Nephron (organoid): Measurements from ENCODE around the gene ZDHHC3.

Source experiments
- H3K27ac Mint-ChIP-seq, 3 experiments: 2 replicates each; pipeline ENCODE4 v1.8.0; 2020; ENCODE audit warnings: mixed read lengths in 3 of 3, mild to moderate bottlenecking in 2 of 3, moderate library complexity in 1 of 3
- H3K27me3 Mint-ChIP-seq: 2 replicates; pipeline ENCODE4 v1.8.0; 2021; ENCODE audit warnings: low read depth, mild to moderate bottlenecking, moderate library complexity, mixed read lengths
- H3K36me3 Mint-ChIP-seq: 2 replicates; pipeline ENCODE4 v1.8.0; 2020; ENCODE audit warnings: low read depth, mixed read lengths
- H3K4me1 Mint-ChIP-seq: 2 replicates; pipeline ENCODE4 v1.8.0; 2020; ENCODE audit warnings: mixed read lengths
- H3K4me3 Mint-ChIP-seq, 3 experiments: 2 replicates each; pipeline ENCODE4 v1.8.0; 2020; ENCODE audit warnings: mild to moderate bottlenecking in 3 of 3, mixed read lengths in 3 of 3, moderate library complexity in 2 of 3
- H3K9me3 Mint-ChIP-seq: 2 replicates; pipeline ENCODE4 v1.8.0; 2020; ENCODE audit warnings: mixed read lengths
- TF ChIP-seq, protein P1 (sequence below), 3 experiments: fragments of 200-600 bp; sonication (generic); IDR thresholded peaks; one replicate each; pipeline ENCODE4 v1.5.0; 2021; ENCODE audit warnings: antibody characterized with exemption in 3 of 3; ENCODE audit not compliant: unreplicated experiment in 3 of 3

The ZDHHC3 gene

DNA sequence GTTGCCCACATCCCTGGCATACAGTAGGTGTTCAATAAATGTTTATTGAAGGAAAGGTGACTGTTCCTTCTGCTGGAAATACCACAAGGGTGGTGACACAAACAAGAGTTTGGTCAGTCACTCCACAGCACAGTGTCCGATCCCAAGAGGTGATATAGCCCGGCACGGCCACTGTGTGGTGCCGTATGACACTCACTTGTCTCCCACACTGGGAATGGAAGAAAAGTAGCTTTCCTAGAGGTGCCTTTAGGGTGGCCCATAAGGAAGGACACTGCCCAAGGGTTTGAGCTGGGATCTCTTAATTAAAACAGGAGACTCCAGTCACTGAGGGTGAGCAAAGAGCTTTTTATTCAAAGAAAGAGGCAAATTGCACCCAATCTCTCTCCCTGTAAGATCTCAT lies 61.0 kb downstream of the ZDHHC3 start:
- TF ChIP-seq, protein P1, sequence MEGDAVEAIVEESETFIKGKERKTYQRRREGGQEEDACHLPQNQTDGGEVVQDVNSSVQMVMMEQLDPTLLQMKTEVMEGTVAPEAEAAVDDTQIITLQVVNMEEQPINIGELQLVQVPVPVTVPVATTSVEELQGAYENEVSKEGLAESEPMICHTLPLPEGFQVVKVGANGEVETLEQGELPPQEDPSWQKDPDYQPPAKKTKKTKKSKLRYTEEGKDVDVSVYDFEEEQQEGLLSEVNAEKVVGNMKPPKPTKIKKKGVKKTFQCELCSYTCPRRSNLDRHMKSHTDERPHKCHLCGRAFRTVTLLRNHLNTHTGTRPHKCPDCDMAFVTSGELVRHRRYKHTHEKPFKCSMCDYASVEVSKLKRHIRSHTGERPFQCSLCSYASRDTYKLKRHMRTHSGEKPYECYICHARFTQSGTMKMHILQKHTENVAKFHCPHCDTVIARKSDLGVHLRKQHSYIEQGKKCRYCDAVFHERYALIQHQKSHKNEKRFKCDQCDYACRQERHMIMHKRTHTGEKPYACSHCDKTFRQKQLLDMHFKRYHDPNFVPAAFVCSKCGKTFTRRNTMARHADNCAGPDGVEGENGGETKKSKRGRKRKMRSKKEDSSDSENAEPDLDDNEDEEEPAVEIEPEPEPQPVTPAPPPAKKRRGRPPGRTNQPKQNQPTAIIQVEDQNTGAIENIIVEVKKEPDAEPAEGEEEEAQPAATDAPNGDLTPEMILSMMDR (IDR thresholded peaks at IDR 0.05; ENCODE audit: unreplicated experiment in 3 of 3): peak in 2 of 3 experiments; percentile 16 to 22
- Mint-ChIP-seq H3K27ac (no peak overlapping the region), H3K4me1 (no peaks in the 10 kb centered on the region), H3K27me3 (no peaks in the 10 kb centered on the region), H3K9me3 (no peaks in the 10 kb centered on the region), H3K4me3 (no peak overlapping the region), H3K36me3 (peaks cover 9% of the 10 kb centered on the region)

DNA sequence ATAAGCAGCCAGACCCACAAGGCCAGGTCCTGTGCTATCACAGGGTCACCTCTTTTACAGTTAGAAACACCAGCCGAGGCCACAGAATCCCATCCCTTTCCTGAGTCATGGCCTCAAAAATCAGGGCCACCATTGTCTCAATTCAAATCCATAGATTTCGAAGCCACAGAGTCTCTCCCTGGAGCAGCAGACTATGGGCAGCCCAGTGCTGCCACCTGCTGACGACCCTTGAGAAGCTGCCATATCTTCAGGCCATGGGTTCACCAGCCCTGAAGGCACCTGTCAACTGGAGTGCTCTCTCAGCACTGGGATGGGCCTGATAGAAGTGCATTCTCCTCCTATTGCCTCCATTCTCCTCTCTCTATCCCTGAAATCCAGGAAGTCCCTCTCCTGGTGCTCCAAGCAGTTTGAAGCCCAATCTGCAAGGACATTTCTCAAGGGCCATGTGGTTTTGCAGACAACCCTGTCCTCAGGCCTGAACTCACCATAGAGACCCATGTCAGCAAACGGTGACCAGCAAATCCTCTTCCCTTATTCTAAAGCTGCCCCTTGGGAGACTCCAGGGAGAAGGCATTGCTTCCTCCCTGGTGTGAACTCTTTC lies 62.0 kb downstream of the ZDHHC3 start:
- Mint-ChIP-seq H3K4me3 (no peak overlapping the region), H3K36me3 (peaks cover 5% of the 10 kb centered on the region), H3K9me3 (no peaks in the 10 kb centered on the region), H3K27me3 (no peaks in the 10 kb centered on the region), H3K4me1 (no peaks in the 10 kb centered on the region), H3K27ac (no peak overlapping the region)
- TF ChIP-seq, protein P1 (IDR thresholded peaks at IDR 0.05; ENCODE audit: unreplicated experiment in 3 of 3): peak; percentile 56 to 71 (median 70)

DNA sequence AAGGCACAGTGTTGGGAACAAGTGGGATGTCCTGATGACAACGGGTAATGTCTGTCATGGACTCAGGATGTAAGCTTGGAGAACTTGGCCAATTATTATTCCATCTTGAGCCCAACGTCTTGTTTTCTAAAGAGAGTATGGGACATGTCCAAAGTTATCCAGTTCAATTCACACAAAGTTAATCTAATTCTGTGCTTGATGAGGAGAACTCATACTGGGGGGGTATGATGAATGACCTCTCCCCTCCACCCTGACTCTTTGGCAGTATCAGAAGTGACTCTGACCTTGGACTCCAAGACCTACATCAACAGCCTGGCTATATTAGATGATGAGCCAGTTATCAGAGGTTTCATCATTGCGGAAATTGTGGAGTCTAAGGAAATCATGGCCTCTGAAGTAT lies 65.3 kb downstream of the ZDHHC3 start:
- no peaks in the 10 kb centered on the region for H3K9me3 Mint-ChIP-seq
- no peak overlapping the region for H3K27ac Mint-ChIP-seq
- no peak overlapping the region for H3K4me3 Mint-ChIP-seq
- no peaks in the 10 kb centered on the region for H3K27me3 Mint-ChIP-seq
- no peaks in the 10 kb centered on the region for H3K4me1 Mint-ChIP-seq
- TF ChIP-seq, protein P1 (IDR thresholded peaks at IDR 0.05; ENCODE audit: unreplicated experiment in 3 of 3): no peak
- no peaks in the 10 kb centered on the region for H3K36me3 Mint-ChIP-seq

DNA sequence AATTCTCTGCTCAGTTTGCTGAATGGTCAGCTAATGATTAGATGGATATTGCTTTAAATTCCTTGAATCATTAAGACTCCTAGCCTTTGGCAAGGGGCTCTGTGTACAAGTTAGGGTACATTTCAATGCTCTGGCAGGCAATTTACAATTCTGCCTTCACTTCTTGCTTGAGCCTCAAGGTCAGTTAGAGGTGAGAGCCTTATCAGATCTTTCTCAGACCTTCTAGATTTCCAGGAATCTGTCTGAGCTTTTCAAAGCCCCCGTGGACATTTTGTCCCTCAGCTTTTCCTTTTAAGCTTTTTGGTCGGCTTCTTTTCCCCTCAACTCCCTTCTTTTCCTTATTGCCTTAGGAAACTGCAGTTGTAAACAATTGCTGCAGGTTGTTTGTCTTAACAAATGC lies 66.9 kb downstream of the ZDHHC3 start:
- Mint-ChIP-seq H3K4me1 (no peaks in the 10 kb centered on the region), H3K27me3 (no peaks in the 10 kb centered on the region), H3K27ac (no peak overlapping the region), H3K9me3 (no peaks in the 10 kb centered on the region), H3K36me3 (no peaks in the 10 kb centered on the region), H3K4me3 (no peak overlapping the region)
- TF ChIP-seq, protein P1 (IDR thresholded peaks at IDR 0.05; ENCODE audit: unreplicated experiment in 3 of 3): no peak

DNA sequence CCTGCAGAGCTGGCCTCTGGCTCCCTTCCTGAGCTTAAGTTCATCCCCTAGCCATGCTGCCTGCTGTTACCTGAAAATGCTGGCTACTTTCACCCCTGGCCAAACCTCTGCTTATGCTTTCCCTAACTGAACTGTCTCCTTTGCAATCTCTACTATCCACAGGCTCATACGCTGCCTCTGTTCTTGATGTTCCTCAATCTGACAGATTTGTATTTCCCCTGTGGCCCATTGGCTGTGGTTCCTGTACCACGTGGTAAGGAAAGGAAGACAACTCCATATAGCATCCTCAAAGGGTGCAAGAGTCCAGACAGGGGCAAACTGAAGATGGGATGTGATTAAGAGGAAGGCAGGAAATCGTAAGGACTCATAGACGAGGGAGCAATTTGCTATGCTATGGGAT lies 68.4 kb downstream of the ZDHHC3 start:
- no peak overlapping the region for H3K27ac Mint-ChIP-seq
- no peaks in the 10 kb centered on the region for H3K36me3 Mint-ChIP-seq
- no peak overlapping the region for H3K4me3 Mint-ChIP-seq
- no peaks in the 10 kb centered on the region for H3K9me3 Mint-ChIP-seq
- no peaks in the 10 kb centered on the region for H3K4me1 Mint-ChIP-seq
- TF ChIP-seq, protein P1 (IDR thresholded peaks at IDR 0.05; ENCODE audit: unreplicated experiment in 3 of 3): no peak
- no peaks in the 10 kb centered on the region for H3K27me3 Mint-ChIP-seq

DNA sequence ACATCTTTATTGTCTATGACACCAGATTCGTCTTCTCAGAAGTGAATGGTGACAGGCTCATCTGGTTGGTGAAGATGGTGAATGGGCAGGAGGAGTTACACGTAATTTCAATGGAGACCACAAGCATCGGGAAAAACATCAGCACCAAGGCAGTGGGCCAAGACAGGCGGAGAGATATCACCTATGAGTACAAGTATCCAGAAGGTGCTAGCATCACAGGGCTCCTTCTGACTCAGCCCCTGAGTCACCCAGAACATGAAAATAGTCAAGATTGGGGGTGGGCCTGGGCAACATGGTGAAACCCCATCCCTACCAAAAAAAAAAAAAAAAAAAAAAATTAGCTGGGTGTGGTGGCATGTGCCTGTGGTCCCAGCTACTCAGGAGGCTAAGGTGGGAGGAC lies 69.0 kb downstream of the ZDHHC3 start:
- Mint-ChIP-seq H3K4me3 (no peak overlapping the region), H3K4me1 (no peaks in the 10 kb centered on the region), H3K9me3 (no peaks in the 10 kb centered on the region), H3K27me3 (no peaks in the 10 kb centered on the region), H3K27ac (no peak overlapping the region), H3K36me3 (no peaks in the 10 kb centered on the region)
- TF ChIP-seq, protein P1 (IDR thresholded peaks at IDR 0.05; ENCODE audit: unreplicated experiment in 3 of 3): no peak
